Parathyroid adenoma (tissue), 2 donors: Measurements from ENCODE around the gene DNAH1.

Source experiments
- H2AFZ ChIP-seq: fragments of 300-600 bp; sonication (generic); one replicate; pipeline ENCODE4 v1.7.0; 2017; ENCODE audit warnings: antibody characterized with exemption, mild to moderate bottlenecking
- H3K27ac ChIP-seq: fragments of 300-600 bp; sonication (generic); one replicate; pipeline ENCODE4 v1.7.0; 2017
- H3K27me3 ChIP-seq: fragments of 300-600 bp; sonication (generic); one replicate; pipeline ENCODE4 v1.7.0; 2017; ENCODE audit warnings: low read length; ENCODE audit not compliant: control insufficient read depth, insufficient read depth
- H3K36me3 ChIP-seq: fragments of 300-600 bp; sonication (generic); one replicate; pipeline ENCODE4 v1.7.0; 2017; ENCODE audit warnings: low read length; ENCODE audit not compliant: control insufficient read depth, insufficient read depth
- H3K4me1 ChIP-seq: fragments of 300-600 bp; sonication (generic); one replicate; pipeline ENCODE4 v1.7.0; 2017; ENCODE audit warnings: control low read depth
- H3K4me2 ChIP-seq: fragments of 300-600 bp; sonication (generic); one replicate; pipeline ENCODE4 v1.7.0; 2017; ENCODE audit warnings: low read length
- H3K4me3 ChIP-seq: fragments of 300-600 bp; sonication (generic); one replicate; pipeline ENCODE4 v1.7.0; 2017; ENCODE audit warnings: low read depth, low read length
- H3K79me2 ChIP-seq: fragments of 300-600 bp; sonication (generic); one replicate; pipeline ENCODE4 v1.7.0; 2017; ENCODE audit warnings: control low read depth
- H3K9ac ChIP-seq: fragments of 300-600 bp; sonication (generic); one replicate; pipeline ENCODE4 v1.7.0; 2017; ENCODE audit warnings: mild to moderate bottlenecking
- H3K9me3 ChIP-seq: fragments of 300-600 bp; sonication (generic); one replicate; pipeline ENCODE4 v1.7.0; 2017; ENCODE audit warnings: low read length; ENCODE audit not compliant: control insufficient read depth
- CTCF ChIP-seq: fragments of 300-600 bp; sonication (generic); IDR thresholded peaks from one replicate; pipeline ENCODE4 v1.7.0; 2017; ENCODE audit warnings: antibody characterized with exemption, mild to moderate bottlenecking
- donor health status: primary hyperparathyroidism.

The DNAH1 gene

DNA sequence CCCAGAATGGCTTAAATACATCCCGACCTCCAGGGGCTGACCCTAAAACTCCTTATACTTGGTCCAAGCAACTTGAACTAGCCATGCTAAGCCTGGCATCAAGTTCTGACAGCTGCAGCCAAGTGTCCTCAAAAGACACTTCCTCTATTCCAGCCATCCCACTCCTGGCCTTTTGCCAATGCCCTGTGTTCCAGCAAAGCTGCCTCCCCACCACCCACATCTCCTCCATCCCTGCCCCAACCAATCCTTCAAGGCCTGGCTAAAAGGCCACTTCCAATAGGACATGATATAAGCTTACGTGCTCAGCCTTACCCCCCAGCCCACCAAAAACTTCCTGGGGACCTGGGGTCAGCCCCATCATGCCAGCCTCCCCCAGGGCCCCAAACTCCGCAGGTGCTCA, 87.8 kb downstream of the DNAH1 start:
- Histone ChIP-seq H3K36me3 (no peaks in the 10 kb centered on the region), H3K4me2 (no peak overlapping the region), H3K27ac (no peak overlapping the region), H3K79me2 (no peaks in the 10 kb centered on the region), H3K4me3 (no peak overlapping the region), H2AFZ (no peak overlapping the region), H3K27me3 (no peaks in the 10 kb centered on the region), H3K4me1 (peaks cover 8% of the 10 kb centered on the region), H3K9ac (no peak overlapping the region), H3K9me3 (no peaks in the 10 kb centered on the region)
- TF ChIP-seq CTCF: no peak

- no peak overlapping the region for H3K9ac ChIP-seq
Measured at GRCh38 chr3:52404391-52404790, 88.3 kb downstream of the DNAH1 start.

GRCh38 chr3:52405066-52405465, 88.9 kb downstream of the DNAH1 start:
- Histone ChIP-seq H3K9ac (no peak overlapping the region), H3K4me2 (no peak overlapping the region), H3K4me3 (no peak overlapping the region), H3K4me1 (peaks cover 11% of the 10 kb centered on the region), H3K27ac (no peak overlapping the region), H3K9me3 (no peaks in the 10 kb centered on the region), H2AFZ (no peak overlapping the region), H3K36me3 (no peaks in the 10 kb centered on the region), H3K79me2 (peaks cover 2% of the 10 kb centered on the region), H3K27me3 (no peaks in the 10 kb centered on the region)
- TF ChIP-seq CTCF: no peak

More at GRCh38 chr3:52404391-52404790, 88.3 kb downstream of the DNAH1 start:
- Histone ChIP-seq H3K79me2 (peaks cover under 1% of the 10 kb centered on the region), H3K27ac (no peak overlapping the region), H3K27me3 (no peaks in the 10 kb centered on the region), H3K36me3 (no peaks in the 10 kb centered on the region), H3K4me2 (no peak overlapping the region), H2AFZ (no peak overlapping the region), H3K4me3 (no peak overlapping the region), H3K4me1 (peaks cover 11% of the 10 kb centered on the region), H3K9me3 (no peaks in the 10 kb centered on the region)
- no peak for TF ChIP-seq CTCF

DNA sequence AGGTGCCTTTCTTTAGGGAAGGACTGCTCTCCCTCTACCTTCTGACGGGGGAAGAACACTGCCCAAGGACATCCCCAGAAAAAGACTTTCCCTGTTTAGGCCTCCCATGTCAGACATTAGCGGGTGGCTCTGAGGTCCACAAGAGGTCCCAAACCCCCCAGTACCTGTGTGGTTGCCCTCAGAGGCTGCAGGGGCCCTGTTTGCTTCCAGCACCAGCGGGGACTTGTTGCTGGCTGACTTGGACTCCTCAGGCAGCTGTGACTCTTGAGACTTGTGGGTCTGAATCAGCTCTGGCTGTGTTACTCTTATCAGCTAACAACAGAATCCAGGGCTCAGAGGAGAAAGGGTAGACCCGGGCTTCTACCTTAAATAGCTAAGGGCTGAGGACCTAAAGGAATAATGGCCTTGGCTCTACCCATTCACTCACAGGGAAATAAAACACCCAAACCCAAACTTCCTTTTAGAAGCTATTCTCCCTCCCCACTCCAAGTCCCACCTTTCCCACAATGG, 89.5 kb downstream of the DNAH1 start:
- Histone ChIP-seq H3K79me2 (peaks cover 2% of the 10 kb centered on the region), H3K27ac (no peak overlapping the region), H3K4me2 (no peak overlapping the region), H3K4me1 (peaks cover 11% of the 10 kb centered on the region), H2AFZ (no peak overlapping the region), H3K36me3 (no peaks in the 10 kb centered on the region), H3K9ac (no peak overlapping the region), H3K4me3 (no peak overlapping the region), H3K27me3 (no peaks in the 10 kb centered on the region), H3K9me3 (no peaks in the 10 kb centered on the region)
- TF ChIP-seq CTCF: no peak

GRCh38 chr3:52406231-52406661, 90.1 kb downstream of the DNAH1 start:
- Histone ChIP-seq H2AFZ (no peak overlapping the region), H3K27ac (no peak overlapping the region), H3K9ac (no peak overlapping the region), H3K79me2 (peaks cover 2% of the 10 kb centered on the region), H3K4me2 (no peak overlapping the region), H3K9me3 (no peaks in the 10 kb centered on the region), H3K4me1 (peaks cover 11% of the 10 kb centered on the region), H3K27me3 (no peaks in the 10 kb centered on the region), H3K36me3 (no peaks in the 10 kb centered on the region), H3K4me3 (no peak overlapping the region)
- TF ChIP-seq CTCF: no peak
